GM12878 (cell line): ENCODE measurements around the gene RHOG. TPM values are rescaled to one million over a fixed set of nuclear protein-coding genes. Genes with fewer than 3 reads are reported as not detected.

ENCODE experiments used
- ATAC-seq: fragments of 200-7000 bp; cut with Tn5 transposase; 3 replicates; pipeline ENCODE4 v1.9.1; 2020; ENCODE audit warnings: mild to moderate bottlenecking, moderate library complexity
- BruUV-seq: library from RNA; stranded (reverse); fragments of 400-500 nt; replicated peaks from 2 replicates; lab custom pipeline; 2021; lab: Mats Ljungman, UMichigan
- CTCF ChIA-PET: fragments of 300-600 bp; sonication (Branson Sonifier 250); formaldehyde crosslinking; extraction: SDS; loops from one replicate; lab custom pipeline; 2021; ENCODE audit warnings: inconsistent platforms; lab: Yijun Ruan, JAX
- POLR2A ChIA-PET: fragments of 350-600 bp; formaldehyde crosslinking; extraction: SDS; loops from one replicate; lab custom pipeline; 2021; ENCODE audit warnings: inconsistent platforms; lab: Charles Lee
- RAD21 ChIA-PET: fragments of 300-600 bp; sonication (Branson Sonifier 250); formaldehyde crosslinking; loops from one replicate; lab custom pipeline; 2023; ENCODE audit warnings: antibody characterized with exemption; ENCODE audit not compliant: unreplicated experiment; lab: Charles Lee
- SMC1A ChIA-PET: fragments of 300-600 bp; sonication (Branson Sonifier 250); formaldehyde crosslinking; loops from one replicate; lab custom pipeline; 2023; ENCODE audit not compliant: unreplicated experiment, uncharacterized antibody; lab: Charles Lee
- DNase-seq: peaks from one replicate; pipeline ENCODE4 v3.0.0-alpha.2; 2011; ENCODE audit warnings: low read depth, low spot score
- FAIRE-seq: peaks from 3 replicates; lab custom pipeline; 2011; peaks lifted over from hg19 to GRCh38; lab: Jason Lieb, UNC
- H2AFZ ChIP-seq: 2 replicates; pipeline ENCODE4 v1.6.0; 2011; ENCODE audit warnings: low read depth, low read length, control low read depth; ENCODE audit not compliant: control insufficient read depth
- H3K27ac ChIP-seq: 2 replicates; pipeline ENCODE4 v1.5.1; 2011; ENCODE audit warnings: control low read depth; ENCODE audit not compliant: control insufficient read depth, insufficient read depth
- H3K27me3 ChIP-seq, 2 experiments: replicated peaks in 1 of 2; 2 replicates each; pipeline versions ENCODE4 v1.6.0 to v1.6.1; 2011; ENCODE audit warnings: low read length in 1 of 2; ENCODE audit not compliant: control insufficient read depth in 2 of 2, insufficient read depth in 2 of 2
- H3K36me3 ChIP-seq, 2 experiments: 2 replicates each; pipeline ENCODE4 v1.5.1; 2011; ENCODE audit warnings: low read length in 1 of 2; ENCODE audit not compliant: control insufficient read depth in 2 of 2, insufficient read depth in 2 of 2
- H3K4me1 ChIP-seq: 2 replicates; pipeline ENCODE4 v1.6.1; 2011; ENCODE audit warnings: mild to moderate bottlenecking, low read length, moderate library complexity, mixed read lengths; ENCODE audit not compliant: control insufficient read depth, insufficient read depth
- H3K4me2 ChIP-seq: 2 replicates; pipeline ENCODE4 v1.6.0; 2011; ENCODE audit warnings: control low read depth; ENCODE audit not compliant: control insufficient read depth, insufficient read depth
- H3K4me3 ChIP-seq: fragments of 200-600 bp; sonication (generic); 2 replicates; pipeline ENCODE4 v1.5.1; 2016
- H3K79me2 ChIP-seq: 2 replicates; pipeline ENCODE4 v1.6.0; 2011; ENCODE audit warnings: low read length; ENCODE audit not compliant: control insufficient read depth, insufficient read depth
- H3K9ac ChIP-seq: 2 replicates; pipeline ENCODE4 v1.8.0; 2011; ENCODE audit warnings: low read length, control low read depth, mixed read lengths; ENCODE audit not compliant: control insufficient read depth, insufficient read depth
- H3K9me3 ChIP-seq: replicated peaks from 3 replicates; pipeline ENCODE4 v1.5.1; 2011; ENCODE audit warnings: mild to moderate bottlenecking, low read length; ENCODE audit not compliant: control insufficient read depth, insufficient read depth
- H4K20me1 ChIP-seq: 2 replicates; pipeline ENCODE4 v1.6.0; 2011; ENCODE audit not compliant: control insufficient read depth, insufficient read depth
- BACH1 ChIP-seq: fragments of 450-650 bp; IDR thresholded peaks from 2 replicates; pipeline ENCODE4 v1.6.1; 2017; ENCODE audit warnings: mild to moderate bottlenecking, borderline replicate concordance
- CBX3 ChIP-seq: fragments of 200-600 bp; sonication (generic); IDR thresholded peaks from 2 replicates; pipeline ENCODE4 v1.6.1; 2016; ENCODE audit warnings: low read depth, borderline replicate concordance
- HDGF ChIP-seq: fragments of 450-650 bp; IDR thresholded peaks from 2 replicates; pipeline ENCODE4 v1.6.1; 2016; ENCODE audit warnings: antibody characterized with exemption
- LARP7 ChIP-seq: fragments of 450-650 bp; IDR thresholded peaks from 2 replicates; pipeline ENCODE4 v1.6.1; 2017; ENCODE audit warnings: mild to moderate bottlenecking
- MYC ChIP-seq: IDR thresholded peaks from 2 replicates; pipeline ENCODE4 v1.6.1; 2011; ENCODE audit warnings: mild to moderate bottlenecking, low read length, moderate library complexity, inconsistent platforms; ENCODE audit not compliant: insufficient read depth, insufficient replicate concordance, insufficient read length, severe bottlenecking
- NFIC ChIP-seq: IDR thresholded peaks from 2 replicates; pipeline ENCODE4 v1.6.1; 2012; ENCODE audit warnings: low read depth, mild to moderate bottlenecking, inconsistent platforms, low read length, moderate library complexity
- PML ChIP-seq: IDR thresholded peaks from 2 replicates; pipeline ENCODE4 v1.6.1; 2012; ENCODE audit warnings: low read length, inconsistent platforms
- POLR2AphosphoS5 ChIP-seq: IDR thresholded peaks from 2 replicates; pipeline ENCODE4 v1.6.1; 2011; ENCODE audit warnings: mild to moderate bottlenecking, low read length, inconsistent platforms
- POU2F2 ChIP-seq: IDR thresholded peaks from 3 replicates; pipeline ENCODE4 v1.6.1; 2011; ENCODE audit warnings: low read depth, mild to moderate bottlenecking, low read length, borderline replicate concordance
- RCOR1 ChIP-seq: conservative IDR thresholded peaks from 2 replicates; pipeline ENCODE4 v1.6.1; 2012; ENCODE audit warnings: low read depth, low read length, improper control_type of control experiment
- SIX5 ChIP-seq: IDR thresholded peaks from 2 replicates; pipeline ENCODE4 v1.6.1; 2011; ENCODE audit warnings: mild to moderate bottlenecking, low read depth, low read length, moderate library complexity; ENCODE audit not compliant: severe bottlenecking
- SMAD5 ChIP-seq: IDR thresholded peaks from 2 replicates; pipeline ENCODE4 v1.6.1; 2016; ENCODE audit warnings: antibody characterized with exemption, low read depth
- TARDBP ChIP-seq: IDR thresholded peaks from 2 replicates; pipeline ENCODE4 v1.6.1; 2016; ENCODE audit warnings: borderline replicate concordance
- ZSCAN29 ChIP-seq: fragments of 450-650 bp; IDR thresholded peaks from 2 replicates; pipeline ENCODE4 v1.6.1; 2017; ENCODE audit warnings: mild to moderate bottlenecking, moderate library complexity
- WGBS: methylation state at CpG from one replicate; pipeline ENCODE4 v1.1.6; 2016; ENCODE audit warnings: low lambda C conversion rate; ENCODE audit not compliant: insufficient replicate concordance, insufficient coverage; ENCODE audit errors: missing lambda C conversion rate; 5-methylcytosine and 5-hydroxymethylcytosine counted together
- in situ Hi-C: fragments of 300-500 bp; cut with MboI; formaldehyde crosslinking; loops from 9 replicates; pipeline ENCODE4 v1.14.3; 2018; ENCODE audit warnings: mixed read lengths
- intact Hi-C: fragments of 100-400 bp; cut with micrococcal nuclease; formaldehyde crosslinking; loops from one replicate; pipeline ENCODE4 v1.14.2; 2022; ENCODE audit not compliant: unreplicated experiment
- polyA plus RNA-seq, 11 experiments: library from polyadenylated mRNA; depleted of rRNA in 4 of 11; unstranded in 6 of 11; stranded (reverse) in 5 of 11; fragments of >200 nt; fragmentation: Nextera tagmentation in 4 of 11; fragmentation: Illumina TruSeq in 1 of 11; extraction: Ambion mirVana in 4 of 11; extraction: Trizol in 1 of 11; gene quantifications; 1 replicate in 1 of 11; 2 replicates in 10 of 11; pipeline versions ENCODE4 v1.2.1 to v1.2.3, GENCODE V29; 2011 to 2016; ENCODE audit warnings: inconsistent platforms in 2 of 11, missing spikeins in 2 of 11, low read depth in 1 of 11
- total RNA-seq, 4 experiments: library from RNA; depleted of rRNA in 3 of 4; stranded (reverse); fragments of >200 nt in 3 of 4; fragmentation: Illumina TruSeq in 1 of 4; extraction: Trizol in 1 of 4; gene quantifications; 2 replicates each; pipeline versions ENCODE4 v1.2.1 to v1.2.3, GENCODE V29; 2013 to 2021
- TF ChIP-seq, protein P1 (sequence below): fragments of 450-650 bp; IDR thresholded peaks from 2 replicates; pipeline ENCODE4 v1.6.1; 2017; ENCODE audit warnings: low read depth, mild to moderate bottlenecking, moderate library complexity

The RHOG gene
- total and polyA plus RNA-seq, 10 of the 15 experiments (the other 5 are each of a cell fraction or from before 2014, with no cell fraction given) = 16.0 to 172 (median 94.8) TPM

- Histone ChIP-seq H3K4me2 (no peak overlapping the region), H3K79me2 (no peaks in the 10 kb centered on the region), H3K9ac (no peak overlapping the region), H3K9me3 (no peaks in the 10 kb centered on the region), H3K4me3 (no peak overlapping the region), H2AFZ (no peak overlapping the region), H3K27ac (no peak overlapping the region), H4K20me1 (no peaks in the 10 kb centered on the region), H3K36me3 (no peaks in the 10 kb centered on the region; a peak in 1 of 4 replicates), H3K4me1 (no peaks in the 10 kb centered on the region), H3K27me3 (no peaks in the 10 kb centered on the region)
- in situ Hi-C loops (no loop called here), intact Hi-C loops (no loop called here)
- TF ChIP-seq PML (no peak), TARDBP (no peak)
- ChIA-PET RAD21 (interaction anchor here (1.0 to 4.4 kb wide), 3 partner anchors 26 to 262 kb away, joined by 3 to 25 read pairs (median 4); no protein-coding TSS in a partner anchor), POLR2A (no interaction called here), SMC1A (interaction anchor here (0.7 to 4.1 kb wide), 6 partner anchors 9 to 262 kb away, joined by 4 to 33 read pairs (median 6); partner anchors contain the start of gene NUP98), CTCF (interaction anchor here (0.6 to 3.9 kb wide), 11 partner anchors 12 to 262 kb away, joined by 3 to 43 read pairs (median 3); no protein-coding TSS in a partner anchor)
- 89% methylated on average over 4 of the region's 4 CpGs for WGBS
- ATAC-seq = no peak
- FAIRE-seq = no peak
- no peak for DNase-seq
- BruUV-seq = no TSS peak
Measured at GRCh38 chr11:3810951-3811350, 29.8 kb downstream of the RHOG start.

DNA sequence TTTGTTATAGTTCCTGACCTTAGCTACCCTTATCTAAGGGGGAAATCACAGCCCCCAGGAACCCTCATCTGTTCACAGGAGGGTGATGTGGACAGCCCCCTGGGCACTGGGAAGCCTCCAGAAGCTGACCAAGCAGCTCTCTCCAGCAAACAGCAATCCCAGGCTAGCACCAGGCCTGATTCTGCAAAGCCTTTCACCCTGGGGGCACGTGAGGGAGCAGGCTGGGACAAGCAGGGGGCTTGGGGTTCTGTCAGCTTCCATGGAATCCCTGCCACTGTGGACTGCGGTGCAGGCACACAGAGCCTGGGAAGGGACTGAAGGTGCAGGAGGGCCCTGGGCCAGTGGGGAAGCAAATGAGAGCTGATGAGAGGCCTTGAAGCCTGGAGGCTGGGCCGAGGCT lies 30.3 kb downstream of the RHOG start:
- FAIRE-seq = no peak
- intact Hi-C loops (no loop called here), in situ Hi-C loops (no loop called here)
- ChIA-PET RAD21 (interaction anchor here (1.2 to 4.4 kb wide), 3 partner anchors 25 to 262 kb away, joined by 3 to 25 read pairs (median 13); no protein-coding TSS in a partner anchor), CTCF (interaction anchor here (0.6 to 4.5 kb wide), 15 partner anchors 9 to 279 kb away, joined by 3 to 43 read pairs (median 3); partner anchors contain the start of gene RHOG), POLR2A (no interaction called here), SMC1A (interaction anchor here (0.7 to 4.1 kb wide), 8 partner anchors 10 to 306 kb away, joined by 3 to 33 read pairs (median 6); partner anchors contain the start of gene NUP98)
- no peak for ATAC-seq
- Histone ChIP-seq H3K36me3 (no peaks in the 10 kb centered on the region; a peak in 1 of 4 replicates), H3K27ac (no peak overlapping the region), H4K20me1 (no peaks in the 10 kb centered on the region), H3K9me3 (no peaks in the 10 kb centered on the region), H3K79me2 (no peaks in the 10 kb centered on the region), H3K27me3 (no peaks in the 10 kb centered on the region), H3K4me3 (no peak overlapping the region), H3K9ac (no peak overlapping the region), H3K4me2 (no peak overlapping the region), H2AFZ (no peak overlapping the region), H3K4me1 (no peaks in the 10 kb centered on the region)
- TF ChIP-seq MYC (no peak), ZSCAN29 (no peak), TARDBP (no peak), LARP7 (no peak), HDGF (no peak), CBX3 (no peak), POLR2AphosphoS5 (no peak), RCOR1 (no peak), SMAD5 (no peak), SIX5 (no peak), BACH1 (no peak), POU2F2 (no peak), NFIC (no peak)
- TF ChIP-seq, protein P1, sequence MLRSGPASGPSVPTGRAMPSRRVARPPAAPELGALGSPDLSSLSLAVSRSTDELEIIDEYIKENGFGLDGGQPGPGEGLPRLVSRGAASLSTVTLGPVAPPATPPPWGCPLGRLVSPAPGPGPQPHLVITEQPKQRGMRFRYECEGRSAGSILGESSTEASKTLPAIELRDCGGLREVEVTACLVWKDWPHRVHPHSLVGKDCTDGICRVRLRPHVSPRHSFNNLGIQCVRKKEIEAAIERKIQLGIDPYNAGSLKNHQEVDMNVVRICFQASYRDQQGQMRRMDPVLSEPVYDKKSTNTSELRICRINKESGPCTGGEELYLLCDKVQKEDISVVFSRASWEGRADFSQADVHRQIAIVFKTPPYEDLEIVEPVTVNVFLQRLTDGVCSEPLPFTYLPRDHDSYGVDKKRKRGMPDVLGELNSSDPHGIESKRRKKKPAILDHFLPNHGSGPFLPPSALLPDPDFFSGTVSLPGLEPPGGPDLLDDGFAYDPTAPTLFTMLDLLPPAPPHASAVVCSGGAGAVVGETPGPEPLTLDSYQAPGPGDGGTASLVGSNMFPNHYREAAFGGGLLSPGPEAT = no peak
- 48% methylated on average over 3 of the region's 3 CpGs for WGBS
- DNase-seq = no peak
- BruUV-seq = no TSS peak
